Activated naive CD8-positive, alpha-beta T cell treated with anti-CD3 and anti-CD28 coated beads, Interleukin-2, amount 10 ng/mL, durations not matched to agents 7 days and 5 days (primary cell): ENCODE measurements around the gene ZBTB16. TPM values are rescaled to one million over a fixed set of nuclear protein-coding genes. Genes with fewer than 3 reads are reported as not detected.
"Not testable (repeated sequence)": the region's sequence is repeated elsewhere in the genome, so short reads cannot be mapped to it uniquely, and the experiment has no call there.

Experiments used
- ATAC-seq: fragments of 150-1000 bp; cut with Tn5 transposase; one replicate; pipeline ENCODE4 v1.10.0; 2021; ENCODE audit warnings: low read depth, moderate library complexity
- POLR2A ChIA-PET: fragments of 350-600 bp; sonication (Branson Sonifier 250); formaldehyde crosslinking; loops from one replicate; lab custom pipeline; 2021; ENCODE audit warnings: antibody characterized with exemption; lab: Charles Lee
- DNase-seq: peaks from one replicate; pipeline ENCODE4 v3.0.0; 2021
- H3K27ac Mint-ChIP-seq: one replicate; pipeline ENCODE4 v1.8.0; 2022; ENCODE audit warnings: mild to moderate bottlenecking, mixed read lengths
- H3K27me3 Mint-ChIP-seq: one replicate; pipeline ENCODE4 v1.8.0; 2022; ENCODE audit warnings: mild to moderate bottlenecking, moderate library complexity, mixed read lengths
- H3K36me3 Mint-ChIP-seq: one replicate; pipeline ENCODE4 v1.8.0; 2021; ENCODE audit warnings: mild to moderate bottlenecking, mixed read lengths
- H3K4me1 Mint-ChIP-seq: one replicate; pipeline ENCODE4 v1.8.0; 2021; ENCODE audit warnings: mixed read lengths
- H3K4me3 Mint-ChIP-seq: one replicate; pipeline ENCODE4 v1.8.0; 2022; ENCODE audit warnings: mild to moderate bottlenecking, moderate library complexity, mixed read lengths
- H3K9me3 Mint-ChIP-seq: one replicate; pipeline ENCODE4 v1.8.0; 2021; ENCODE audit warnings: mixed read lengths
- total RNA-seq, 2 experiments: library from RNA; stranded (reverse); gene quantifications; one replicate each; pipeline ENCODE4 v1.2.3, GENCODE V29; 2021

Gene ZBTB16
- total RNA-seq, 2 experiments from 2014 or later = 13.1 to 14.6 TPM

DNA sequence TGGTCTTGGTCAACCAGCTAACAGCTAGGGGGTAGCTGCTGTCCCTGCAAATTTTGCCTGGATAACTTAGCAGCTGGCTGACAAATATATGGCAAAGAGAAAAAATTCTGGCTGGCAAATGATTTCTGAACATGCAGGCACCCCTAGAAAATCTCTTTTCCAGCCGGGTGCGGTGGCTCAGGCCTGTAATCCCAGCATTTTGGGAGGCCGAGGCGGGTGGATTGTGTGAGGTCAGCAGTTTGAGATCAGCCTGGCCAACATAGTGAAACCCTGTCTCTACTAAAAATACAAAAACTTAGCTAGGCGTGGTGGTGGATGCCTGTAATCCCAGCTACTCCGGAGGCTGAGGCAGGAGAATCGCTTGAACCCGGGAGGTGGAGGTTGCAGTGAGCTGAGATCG lies 9.7 kb upstream of the ZBTB16 start:
- H3K4me3 Mint-ChIP-seq, H3K27ac Mint-ChIP-seq, ATAC-seq, H3K9me3 Mint-ChIP-seq, H3K36me3 Mint-ChIP-seq, DNase-seq, POLR2A ChIA-PET, H3K4me1 Mint-ChIP-seq: not testable (repeated sequence)
- H3K27me3 Mint-ChIP-seq = peaks cover 15% of the 10 kb centered on the region

DNA sequence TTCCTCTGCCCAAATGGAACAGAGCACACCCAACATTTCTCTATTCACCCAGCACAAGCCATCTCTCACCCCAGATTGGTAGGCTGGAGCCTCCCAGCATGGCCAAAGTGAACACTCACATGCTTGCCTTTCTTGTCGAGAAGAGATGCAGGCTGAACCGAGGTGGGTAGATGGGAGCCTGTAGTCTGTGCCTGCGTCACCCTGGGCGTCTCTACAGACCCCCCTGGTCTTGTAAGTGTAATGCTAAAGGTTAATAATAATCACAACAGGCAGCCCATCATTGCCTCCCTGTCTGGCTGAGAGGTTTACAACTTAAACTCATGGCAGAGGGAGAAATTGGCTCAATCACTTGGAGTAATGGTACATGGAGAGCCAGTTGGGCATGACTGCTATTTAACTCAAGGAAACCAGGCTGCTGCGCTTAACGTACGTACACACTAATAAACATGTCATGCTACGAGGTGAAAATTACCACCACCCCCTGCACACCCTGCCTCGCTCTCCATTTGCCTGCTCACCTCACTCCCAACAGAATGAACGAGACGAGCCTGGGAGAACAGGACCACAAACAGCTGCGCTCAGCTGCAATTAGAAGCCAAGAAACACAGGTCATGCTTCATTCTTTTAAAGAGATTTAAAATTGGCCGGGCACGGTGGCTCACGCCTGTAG lies 9.1 kb upstream of the ZBTB16 start:
- H3K36me3 Mint-ChIP-seq = no peaks in the 10 kb centered on the region
- no peak overlapping the region for H3K27ac Mint-ChIP-seq
- no peaks in the 10 kb centered on the region for H3K9me3 Mint-ChIP-seq
- peaks cover 2% of the 10 kb centered on the region for H3K4me1 Mint-ChIP-seq
- ATAC-seq = no peak
- no peak overlapping the region for H3K4me3 Mint-ChIP-seq
- H3K27me3 Mint-ChIP-seq = peaks cover 20% of the 10 kb centered on the region
- DNase-seq = no peak
- POLR2A ChIA-PET = no interaction called here

DNA sequence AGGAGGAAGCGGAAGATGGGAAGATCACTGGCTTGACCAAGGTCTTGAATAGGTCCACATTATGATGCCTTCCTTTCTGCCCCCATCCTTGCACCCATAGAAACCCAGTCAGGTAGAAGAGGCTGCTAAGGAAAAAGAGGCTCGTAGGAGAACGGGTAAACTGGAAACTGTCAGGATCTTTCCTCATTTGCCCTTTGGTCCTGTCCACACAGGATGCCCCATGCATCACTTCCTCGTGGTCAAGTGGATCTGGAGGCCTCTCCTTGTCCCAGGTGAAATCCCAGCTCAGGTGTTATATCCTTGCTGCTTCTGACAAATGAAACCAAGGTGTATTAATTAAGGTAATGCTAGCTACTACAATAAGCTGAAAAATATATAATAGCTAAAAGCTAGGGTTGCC lies 8.0 kb upstream of the ZBTB16 start:
- Mint-ChIP-seq H3K4me3 (no peak overlapping the region), H3K36me3 (no peaks in the 10 kb centered on the region)
- POLR2A ChIA-PET = no interaction called here

DNA sequence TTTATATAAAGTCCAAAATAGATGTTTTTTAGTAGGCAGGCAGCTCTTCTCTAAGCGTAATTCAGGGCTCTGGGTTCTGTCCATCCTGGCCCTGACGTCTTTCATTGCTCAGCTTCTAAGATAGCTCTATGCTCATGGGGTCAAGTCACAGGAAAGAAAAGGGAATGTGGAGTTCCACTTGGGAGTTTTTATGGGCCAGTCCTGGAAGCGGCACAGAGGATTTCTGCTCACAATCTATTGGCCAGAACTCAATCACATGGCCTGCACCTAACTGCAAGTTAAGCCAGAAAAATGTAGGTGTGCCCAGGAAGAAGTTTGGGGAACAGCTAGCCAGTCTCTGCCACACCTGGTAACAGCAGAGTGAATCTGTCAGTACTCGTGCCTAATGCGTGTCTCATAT lies 7.4 kb upstream of the ZBTB16 start:
- H3K4me3 Mint-ChIP-seq = no peak overlapping the region
- H3K9me3 Mint-ChIP-seq = no peaks in the 10 kb centered on the region
- no peaks in the 10 kb centered on the region for H3K36me3 Mint-ChIP-seq
- peaks cover 32% of the 10 kb centered on the region for H3K27me3 Mint-ChIP-seq
- peaks cover 2% of the 10 kb centered on the region for H3K4me1 Mint-ChIP-seq
- DNase-seq (no peak), ATAC-seq (no peak)
- H3K27ac Mint-ChIP-seq = no peak overlapping the region
- POLR2A ChIA-PET = no interaction called here

More for the DNA sequence above, 8.0 kb upstream of the ZBTB16 start:
- no peaks in the 10 kb centered on the region for H3K9me3 Mint-ChIP-seq
- peaks cover 26% of the 10 kb centered on the region for H3K27me3 Mint-ChIP-seq
- DNase-seq = no peak
- peaks cover 2% of the 10 kb centered on the region for H3K4me1 Mint-ChIP-seq
- no peak overlapping the region for H3K27ac Mint-ChIP-seq
- no peak for ATAC-seq

DNA sequence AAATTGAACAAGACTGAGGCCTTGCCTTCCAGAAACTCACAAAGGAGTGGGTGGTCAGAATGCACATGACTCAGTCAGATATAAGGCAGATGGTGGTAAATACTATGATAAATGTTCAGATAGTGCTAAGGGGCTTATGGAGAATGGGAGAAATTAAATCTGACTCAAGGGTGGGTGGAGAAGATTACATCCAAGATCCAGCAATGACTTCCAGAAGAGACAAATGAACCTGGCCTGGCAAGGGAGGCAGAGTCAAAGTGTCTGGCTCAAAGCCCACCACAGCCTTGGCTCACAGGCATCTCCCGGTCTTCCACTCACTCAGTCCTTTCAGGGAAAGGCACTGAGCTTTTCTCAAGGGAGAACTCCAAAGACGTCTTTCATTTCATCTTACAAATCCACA lies 6.1 kb upstream of the ZBTB16 start:
- H3K36me3 Mint-ChIP-seq = no peaks in the 10 kb centered on the region
- H3K4me1 Mint-ChIP-seq = peaks cover 5% of the 10 kb centered on the region
- peaks cover 43% of the 10 kb centered on the region for H3K27me3 Mint-ChIP-seq
- H3K4me3 Mint-ChIP-seq = no peak overlapping the region
- POLR2A ChIA-PET = interaction anchor here (1.0 kb wide), 1 partner anchor 113 kb away, joined by 3 read pairs; no protein-coding TSS in a partner anchor
- no peak overlapping the region for H3K27ac Mint-ChIP-seq
- H3K9me3 Mint-ChIP-seq = no peaks in the 10 kb centered on the region
- no peak for ATAC-seq
- no peak for DNase-seq

GRCh38 chr11:114054806-114055205 lies 4.7 kb upstream of the ZBTB16 start:
- DNase-seq = no peak
- no peak overlapping the region for H3K4me3 Mint-ChIP-seq

DNA sequence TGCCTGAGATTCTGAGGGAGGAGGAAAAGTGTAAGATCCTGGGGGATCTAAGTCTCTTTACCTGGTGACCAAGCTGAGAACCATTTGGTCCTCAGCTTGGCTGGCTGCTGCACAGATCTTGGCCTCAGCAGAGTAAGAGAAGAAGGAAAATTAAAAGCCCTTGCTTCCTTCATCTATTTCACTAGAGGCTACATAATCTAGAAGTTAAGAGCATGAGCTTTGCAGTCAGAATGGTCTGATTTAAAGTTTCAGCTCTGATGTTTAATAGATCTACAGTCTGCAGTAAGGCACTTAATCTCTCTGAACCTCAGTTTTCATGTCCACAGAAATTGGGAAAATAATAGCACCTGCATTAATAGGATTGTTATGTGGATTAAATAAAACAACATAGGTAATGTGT lies 3.1 kb upstream of the ZBTB16 start:
- H3K9me3 Mint-ChIP-seq = no peaks in the 10 kb centered on the region
- peaks cover 10% of the 10 kb centered on the region for H3K4me1 Mint-ChIP-seq

More at GRCh38 chr11:114054806-114055205, 4.7 kb upstream of the ZBTB16 start:
- no peaks in the 10 kb centered on the region for H3K36me3 Mint-ChIP-seq
- H3K27ac Mint-ChIP-seq = no peak overlapping the region
- H3K27me3 Mint-ChIP-seq = peaks cover 48% of the 10 kb centered on the region
- no peaks in the 10 kb centered on the region for H3K9me3 Mint-ChIP-seq
- POLR2A ChIA-PET = interaction anchor here (0.7 to 1.0 kb wide), 2 partner anchors 9 to 28 kb away, joined by 3 to 4 read pairs; no protein-coding TSS in a partner anchor
- peaks cover 9% of the 10 kb centered on the region for H3K4me1 Mint-ChIP-seq
- no peak for ATAC-seq

DNA sequence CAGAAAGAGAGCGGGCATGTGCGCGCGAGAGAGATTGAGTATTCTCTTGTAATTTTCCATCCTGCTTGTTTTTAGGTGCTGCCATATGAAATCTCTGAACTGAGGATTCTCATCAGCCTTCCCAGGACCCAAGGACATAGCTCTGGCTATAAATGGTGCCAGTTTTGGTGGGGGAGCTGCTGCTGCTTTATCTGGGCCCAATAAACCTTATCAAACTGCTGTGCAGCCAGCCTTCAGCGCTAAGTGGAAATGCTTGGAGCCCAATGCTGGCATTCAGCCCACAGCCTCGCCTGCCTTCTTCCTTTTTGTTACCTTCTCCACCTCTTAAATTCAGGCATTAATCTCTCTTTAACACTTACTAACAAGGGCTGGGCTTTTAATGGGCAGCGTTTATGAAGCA lies 2.4 kb upstream of the ZBTB16 start:
- H3K36me3 Mint-ChIP-seq = no peaks in the 10 kb centered on the region
- H3K27me3 Mint-ChIP-seq = peaks cover 59% of the 10 kb centered on the region
- DNase-seq (no peak), ATAC-seq (no peak)
- peaks cover 12% of the 10 kb centered on the region for H3K4me1 Mint-ChIP-seq
- no peaks in the 10 kb centered on the region for H3K9me3 Mint-ChIP-seq
- POLR2A ChIA-PET = interaction anchor here (0.7 kb wide), 1 partner anchor 10 kb away, joined by 3 read pairs; no protein-coding TSS in a partner anchor
- H3K27ac Mint-ChIP-seq = no peak overlapping the region
- H3K4me3 Mint-ChIP-seq = no peak overlapping the region

More for the DNA sequence above, 3.1 kb upstream of the ZBTB16 start:
- Mint-ChIP-seq H3K4me3 (no peak overlapping the region), H3K27ac (no peak overlapping the region), H3K36me3 (no peaks in the 10 kb centered on the region), H3K27me3 (peaks cover 54% of the 10 kb centered on the region)
- POLR2A ChIA-PET = interaction anchor here (0.7 kb wide), 1 partner anchor 10 kb away, joined by 3 read pairs; no protein-coding TSS in a partner anchor
- DNase-seq = no peak
- ATAC-seq = no peak

DNA sequence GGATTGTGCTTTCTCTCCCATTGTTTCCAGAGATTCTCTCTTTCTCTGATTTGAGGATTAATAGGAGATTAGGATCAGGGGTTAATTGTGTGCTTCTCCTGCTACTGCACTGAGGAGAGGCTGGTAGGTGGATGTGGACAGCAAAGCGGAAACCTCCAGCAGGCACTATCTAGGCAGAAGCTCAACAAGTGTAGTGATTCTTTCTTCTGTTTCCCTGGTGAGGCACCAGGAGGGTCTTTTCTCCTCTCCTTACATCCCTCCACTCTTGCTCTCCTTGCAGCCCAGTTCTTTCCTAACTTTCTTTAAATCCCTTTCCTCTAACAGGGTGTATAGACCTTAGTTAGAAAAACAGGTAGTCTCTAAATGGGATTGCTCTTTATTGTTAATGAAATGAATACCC lies 1.9 kb upstream of the ZBTB16 start:
- no peak for DNase-seq
- ATAC-seq = no peak
- Mint-ChIP-seq H3K4me3 (no peak overlapping the region), H3K27ac (no peak overlapping the region), H3K4me1 (peaks cover 12% of the 10 kb centered on the region), H3K36me3 (no peaks in the 10 kb centered on the region), H3K9me3 (no peaks in the 10 kb centered on the region), H3K27me3 (peaks cover 63% of the 10 kb centered on the region)
- POLR2A ChIA-PET = no interaction called here

GRCh38 chr11:114058026-114058706 lies 1.3 kb upstream of the ZBTB16 start:
- peaks cover 61% of the 10 kb centered on the region for H3K27me3 Mint-ChIP-seq
- H3K27ac Mint-ChIP-seq = no peak overlapping the region
- peak overlapping the region; percentile 92 for H3K4me3 Mint-ChIP-seq
- H3K4me1 Mint-ChIP-seq = peaks cover 12% of the 10 kb centered on the region
- H3K36me3 Mint-ChIP-seq = no peaks in the 10 kb centered on the region
- ATAC-seq = no peak
- H3K9me3 Mint-ChIP-seq = no peaks in the 10 kb centered on the region
- no peak for DNase-seq
- POLR2A ChIA-PET = interaction anchor here (0.6 to 1.4 kb wide), 2 partner anchors 11 to 18 kb away, joined by 3 to 6 read pairs; no protein-coding TSS in a partner anchor

GRCh38 chr11:114058871-114059277 lies 637 bp upstream of the ZBTB16 start:
- POLR2A ChIA-PET = interaction anchor here (0.6 to 2.7 kb wide), 4 partner anchors 11 to 167 kb away, joined by 3 to 33 read pairs (median 4); no protein-coding TSS in a partner anchor
- H3K4me3 Mint-ChIP-seq = peak overlapping the region; percentile 92
- no peaks in the 10 kb centered on the region for H3K36me3 Mint-ChIP-seq
- no peak for ATAC-seq
- H3K4me1 Mint-ChIP-seq = peaks cover 12% of the 10 kb centered on the region
- H3K27me3 Mint-ChIP-seq = peaks cover 61% of the 10 kb centered on the region
- no peaks in the 10 kb centered on the region for H3K9me3 Mint-ChIP-seq
- H3K27ac Mint-ChIP-seq = peak overlapping the region; percentile 73
- no peak for DNase-seq

DNA sequence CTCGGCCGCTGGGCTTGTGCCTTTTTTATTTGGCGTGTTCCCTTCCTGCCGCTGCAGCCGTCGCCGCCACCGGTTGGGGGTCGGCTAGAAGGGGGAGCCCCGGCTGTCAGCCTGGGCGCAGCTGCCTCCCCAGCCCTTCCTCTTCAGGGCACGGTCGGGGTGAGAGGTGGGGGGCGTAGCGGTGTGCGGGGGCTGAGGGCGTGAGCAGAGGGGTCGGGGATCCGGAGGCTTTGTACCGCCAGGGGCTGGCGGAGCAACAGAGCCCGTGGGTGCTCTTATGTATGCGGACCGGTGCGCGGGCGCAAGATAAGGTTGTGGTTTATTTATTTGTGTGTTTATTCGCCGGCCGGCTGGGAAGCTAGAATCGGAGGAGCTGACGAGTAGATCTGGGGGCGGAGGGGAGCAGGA lies 477 bp downstream of the ZBTB16 start:
- peak; percentile 19 for ATAC-seq
- H3K36me3 Mint-ChIP-seq = no peaks in the 10 kb centered on the region
- H3K9me3 Mint-ChIP-seq = no peaks in the 10 kb centered on the region
- H3K27me3 Mint-ChIP-seq = peaks cover 58% of the 10 kb centered on the region
- DNase-seq = peak; percentile 58
- peak overlapping the region; percentile 91 for H3K4me3 Mint-ChIP-seq
- peak overlapping the region; percentile 45 for H3K27ac Mint-ChIP-seq
- POLR2A ChIA-PET = interaction anchor here (1.0 to 2.7 kb wide), 10 partner anchors 9 to 201 kb away, joined by 3 to 33 read pairs (median 4); no protein-coding TSS in a partner anchor
- peaks cover 12% of the 10 kb centered on the region for H3K4me1 Mint-ChIP-seq

DNA sequence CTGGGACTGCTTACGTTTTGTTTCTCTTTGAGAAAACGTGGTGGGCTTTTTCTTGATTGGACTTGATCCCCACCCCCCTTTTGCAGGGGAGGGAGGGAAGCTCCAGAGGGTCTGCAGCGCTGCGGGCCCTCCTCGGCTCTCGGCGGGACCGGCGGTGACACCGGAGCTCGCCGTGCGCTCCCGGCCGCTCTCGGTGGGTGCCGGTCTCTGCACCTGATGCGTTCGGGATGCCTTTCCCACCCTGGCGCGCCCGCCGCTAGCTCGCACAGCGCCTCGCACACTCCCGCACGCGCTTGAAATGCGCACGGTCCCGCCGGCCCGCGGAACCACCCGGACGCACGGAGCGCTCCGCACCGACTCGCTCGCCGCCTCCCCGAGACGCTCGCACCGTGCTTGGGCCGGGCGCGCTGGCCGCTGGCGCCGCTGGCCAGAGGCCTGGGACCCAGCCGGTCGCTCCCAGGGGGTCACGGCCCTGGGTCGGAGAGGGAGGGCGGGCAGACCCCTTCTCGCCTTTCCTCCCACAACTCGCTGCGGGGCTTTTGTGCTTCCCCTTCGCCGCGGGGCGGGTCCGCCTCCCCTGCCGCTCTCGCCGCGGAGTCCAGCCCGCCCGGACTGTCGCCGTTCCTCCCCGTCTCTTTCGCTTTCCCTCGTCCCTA lies 1.0 kb downstream of the ZBTB16 start:
- peaks cover 12% of the 10 kb centered on the region for H3K4me1 Mint-ChIP-seq
- POLR2A ChIA-PET = interaction anchor here (1.0 to 2.7 kb wide), 10 partner anchors 9 to 200 kb away, joined by 3 to 33 read pairs (median 4); no protein-coding TSS in a partner anchor
- H3K27ac Mint-ChIP-seq = peak overlapping the region; percentile 54
- peak; percentile 41 for ATAC-seq
- H3K27me3 Mint-ChIP-seq = peaks cover 54% of the 10 kb centered on the region
- H3K9me3 Mint-ChIP-seq = no peaks in the 10 kb centered on the region
- H3K36me3 Mint-ChIP-seq = no peaks in the 10 kb centered on the region
- DNase-seq = peak; percentile 68
- H3K4me3 Mint-ChIP-seq = peak overlapping the region; percentile 91
